ENCODE results near the gene SPATA45.
A peak's percentile ranks its signal among the peaks of the same experiment; 100 is the strongest.

Gene SPATA45

GRCh38 chr1:212827831-212828278 is 19.6 kb downstream of the SPATA45 start:
- no peak for DNase-seq

GRCh38 chr1:212827171-212827776 is 20.2 kb downstream of the SPATA45 start:
- no peak for DNase-seq

GRCh38 chr1:212825798-212826452 is 21.5 kb downstream of the SPATA45 start:
- peak; percentile 73 for DNase-seq

- no peak for DNase-seq
These were observed 23.2 kb downstream of the SPATA45 start for GRCh38 chr1:212824201-212824600.

- no peak for DNase-seq
These were observed 24.5 kb downstream of the SPATA45 start for GRCh38 chr1:212822956-212823355.

GRCh38 chr1:212820969-212821368 is 26.5 kb downstream of the SPATA45 start:
- DNase-seq = no peak

- DNase-seq = no peak
These were observed 27.7 kb downstream of the SPATA45 start for GRCh38 chr1:212819726-212820125.

GRCh38 chr1:212816567-212817278 is 30.7 kb downstream of the SPATA45 start:
- no peak for DNase-seq

GRCh38 chr1:212814537-212815334 is 32.7 kb downstream of the SPATA45 start:
- no peak for DNase-seq

GRCh38 chr1:212805767-212806166 is 41.7 kb downstream of the SPATA45 start:
- no peak for DNase-seq

- no peak for DNase-seq
These were observed 49.8 kb downstream of the SPATA45 start for GRCh38 chr1:212797681-212798080.

GRCh38 chr1:212794561-212795014 is 52.9 kb downstream of the SPATA45 start:
- no peak for DNase-seq

GRCh38 chr1:212792396-212792908 is 55.0 kb downstream of the SPATA45 start:
- DNase-seq = no peak

GRCh38 chr1:212791676-212792395 is 55.6 kb downstream of the SPATA45 start, which contains the start of the genes NSL1 and TATDN3:
Gene NSL1 (minus strand): TSS chr1:212791777. CDS start chr1:212791763, 14 bp downstream.
Gene TATDN3 (plus strand): TSS chr1:212791894. CDS start chr1:212791922, 28 bp downstream.
- peak; percentile 95 for DNase-seq

GRCh38 chr1:212791261-212791675 is 56.2 kb downstream of the SPATA45 start:
- no peak for DNase-seq

GRCh38 chr1:212785871-212786270 is 61.6 kb downstream of the SPATA45 start:
- DNase-seq = no peak

GRCh38 chr1:212783976-212784375 is 63.5 kb downstream of the SPATA45 start:
- DNase-seq = no peak

- DNase-seq = peak; percentile 80
These were observed 64.9 kb downstream of the SPATA45 start for GRCh38 chr1:212782422-212783154.

GRCh38 chr1:212781225-212781624 is 66.2 kb downstream of the SPATA45 start:
- DNase-seq = no peak

- no peak for DNase-seq
These were observed 66.7 kb downstream of the SPATA45 start for GRCh38 chr1:212780759-212781158.
